ENCODE data around the gene PCDHGA1.
A peak's percentile ranks its signal among the peaks of the same experiment; 100 is the strongest.

PCDHGA1 gene

DNA sequence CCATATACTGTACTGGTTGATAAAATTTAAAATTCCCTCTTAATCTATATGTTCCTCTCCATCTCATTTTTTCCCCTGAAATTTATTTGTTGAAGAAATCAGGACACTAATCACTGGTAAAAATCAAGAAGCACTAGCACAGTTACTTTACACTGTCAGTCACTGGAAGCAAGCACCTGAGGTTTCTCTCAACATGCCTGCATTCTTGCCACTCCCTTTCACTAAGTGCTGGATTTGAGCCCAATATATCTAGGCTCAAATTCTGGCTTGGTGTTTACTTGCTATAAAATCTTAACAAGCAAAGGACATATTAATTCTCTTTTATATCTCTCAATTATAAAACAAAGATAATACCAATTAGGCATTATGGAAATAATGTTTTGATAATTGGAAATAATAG lies 229.8 kb downstream of the PCDHGA1 start:
- peaks cover 38% of the 10 kb centered on the region for H3K4me1 ChIP-seq (ENCODE audit: control insufficient read depth, low read length)
- H3K36me3 ChIP-seq (ENCODE audit: control insufficient read depth, low read length) = peaks cover 66% of the 10 kb centered on the region
- no peak overlapping the region for H3K4me2 ChIP-seq (ENCODE audit: low read length)
- H3F3A ChIP-seq (ENCODE audit: control insufficient read depth, insufficient read depth) = peaks cover 8% of the 10 kb centered on the region
- no peak for TF ChIP-seq EZH2phosphoT487 (IDR thresholded peaks at IDR 0.05; ENCODE audit: borderline replicate concordance, low read length)
- TF ChIP-seq CTCF (IDR thresholded peaks at IDR 0.05; ENCODE audit: low read depth, low read length, poor library complexity, severe bottlenecking) = no peak
- H3K9me3 ChIP-seq (ENCODE audit: control insufficient read depth, insufficient read depth, low read length) = no peaks in the 10 kb centered on the region
- H4K20me1 ChIP-seq (ENCODE audit: control insufficient read depth, insufficient read depth, low read depth, low read length) = no peaks in the 10 kb centered on the region
- no peaks in the 10 kb centered on the region for H3K9me2 ChIP-seq (replicated peaks; ENCODE audit: control insufficient read depth, low read length)
- H3K27ac ChIP-seq (ENCODE audit: low read depth, low read length) = no peak overlapping the region
- H3K27me3 ChIP-seq (ENCODE audit: control insufficient read depth, low read length) = no peaks in the 10 kb centered on the region
- no peaks in the 10 kb centered on the region for H3K79me2 ChIP-seq (ENCODE audit: control insufficient read depth, low read length)
- H3K4me3 ChIP-seq (ENCODE audit: low read length) = no peak overlapping the region

DNA sequence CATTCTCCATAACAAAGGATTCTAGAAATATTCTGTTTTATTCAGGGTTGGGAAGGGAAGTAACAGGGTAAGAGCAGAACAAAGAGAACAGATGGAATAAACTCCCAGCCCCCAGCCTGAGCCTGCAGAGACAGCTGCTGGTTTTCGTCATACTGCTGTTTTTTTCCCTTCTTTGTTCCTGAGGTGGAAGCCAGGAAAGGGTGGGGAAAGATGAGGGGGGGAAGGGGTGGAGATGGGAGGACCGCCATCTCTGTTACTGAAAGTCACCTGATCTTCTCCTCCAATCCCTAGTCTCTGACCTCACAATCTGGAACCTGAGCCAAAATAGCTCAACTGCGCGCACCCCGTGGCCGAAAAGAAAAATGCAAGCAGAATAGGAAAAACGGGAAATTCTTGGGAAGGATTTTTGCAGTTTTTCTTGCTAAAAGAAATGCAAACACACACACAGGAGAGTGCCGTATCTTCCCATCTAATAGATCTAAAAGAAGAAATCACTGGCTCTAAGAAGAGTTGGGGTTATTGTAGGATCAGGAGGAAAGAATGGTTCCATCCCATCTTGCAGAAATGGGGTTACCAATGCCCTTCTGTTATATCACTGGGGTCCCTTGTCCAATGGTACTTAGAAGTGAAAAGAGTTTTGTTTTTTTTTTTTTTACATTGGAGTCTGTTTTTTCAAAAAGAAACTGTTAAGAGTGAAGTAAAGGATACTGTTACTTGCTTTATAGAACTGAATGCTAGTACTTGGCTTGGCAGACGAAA lies 230.6 kb downstream of the PCDHGA1 start:
- peaks cover 65% of the 10 kb centered on the region for H3K36me3 ChIP-seq (ENCODE audit: control insufficient read depth, low read length)
- TF ChIP-seq CTCF (IDR thresholded peaks at IDR 0.05; ENCODE audit: low read depth, low read length, poor library complexity, severe bottlenecking) (peak; percentile 37), EZH2phosphoT487 (IDR thresholded peaks at IDR 0.05; ENCODE audit: borderline replicate concordance, low read length) (no peak)
- H4K20me1 ChIP-seq (ENCODE audit: control insufficient read depth, insufficient read depth, low read depth, low read length) = no peaks in the 10 kb centered on the region
- H3K79me2 ChIP-seq (ENCODE audit: control insufficient read depth, low read length) = no peaks in the 10 kb centered on the region
- H3K9me3 ChIP-seq (ENCODE audit: control insufficient read depth, insufficient read depth, low read length) = no peaks in the 10 kb centered on the region
- peaks cover 30% of the 10 kb centered on the region for H3K4me1 ChIP-seq (ENCODE audit: control insufficient read depth, low read length)
- no peak overlapping the region for H3K4me3 ChIP-seq (ENCODE audit: low read length)
- H3F3A ChIP-seq (ENCODE audit: control insufficient read depth, insufficient read depth) = peaks cover 11% of the 10 kb centered on the region; the same call in 1 of the 2 replicates
- H3K27me3 ChIP-seq (ENCODE audit: control insufficient read depth, low read length) = no peaks in the 10 kb centered on the region
- no peaks in the 10 kb centered on the region for H3K9me2 ChIP-seq (replicated peaks; ENCODE audit: control insufficient read depth, low read length)
- H3K4me2 ChIP-seq (ENCODE audit: low read length) = no peak overlapping the region
- no peak overlapping the region for H3K27ac ChIP-seq (ENCODE audit: low read depth, low read length)

All from DOHH2 (cell line).